ENCODE measurements around the gene GABPB1. TPM values are rescaled to one million over a fixed set of nuclear protein-coding genes. Genes with fewer than 3 reads are reported as not detected.
A peak's percentile ranks its signal among the peaks of the same experiment; 100 is the strongest.

Gene GABPB1
- total and polyA plus RNA-seq, 10 of the 15 experiments (the other 5 are each of a cell fraction or from before 2014, with no cell fraction given): 13.9 to 48.2 (median 39.8) TPM

DNA sequence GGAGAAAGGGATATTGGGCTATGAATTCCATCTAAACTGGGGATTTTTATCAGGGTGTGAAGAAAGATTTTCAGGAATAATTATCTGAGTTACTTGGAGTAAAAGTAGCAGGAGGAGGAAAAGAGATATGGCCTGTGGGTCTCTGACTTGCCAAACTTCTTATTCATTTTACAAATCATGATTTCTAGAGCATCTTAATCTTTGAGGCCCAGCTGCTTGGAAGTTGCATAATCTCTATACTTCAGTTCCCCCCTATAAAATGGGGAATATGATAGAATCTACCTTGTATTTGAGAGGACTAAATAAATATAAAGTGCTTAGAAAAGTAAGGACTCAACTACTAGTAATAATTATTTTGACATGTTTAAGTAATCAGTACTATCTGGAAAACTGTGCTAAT, 11.0 kb upstream of the GABPB1 start:
- in situ Hi-C loops (cut with MboI): no loop called here
- Histone ChIP-seq H3K4me2 (ENCODE audit: control insufficient read depth, insufficient read depth) (no peak overlapping the region), H2AFZ (ENCODE audit: control insufficient read depth, low read depth, low read length) (no peak overlapping the region), H3K9ac (ENCODE audit: control insufficient read depth, insufficient read depth, low read length) (no peak overlapping the region), H4K20me1 (ENCODE audit: control insufficient read depth, insufficient read depth) (no peaks in the 10 kb centered on the region), H3K4me1 (ENCODE audit: control insufficient read depth, insufficient read depth, low read length) (no peaks in the 10 kb centered on the region), H3K27me3 (replicated peaks in 1 of 2; ENCODE audit: control insufficient read depth in 2 of 2, insufficient read depth in 2 of 2, low read length in 1 of 2) (no peaks in the 10 kb centered on the region), H3K9me3 (replicated peaks; ENCODE audit: control insufficient read depth, insufficient read depth, low read length) (no peaks in the 10 kb centered on the region), H3K4me3 (no peak overlapping the region), H3K36me3 (ENCODE audit: control insufficient read depth in 2 of 2, insufficient read depth in 2 of 2, low read length in 1 of 2) (peaks cover 0 to 6% of the 10 kb centered on the region in 2 experiments; a peak in 1 of 4 replicates), H3K27ac (ENCODE audit: control insufficient read depth, insufficient read depth) (no peak overlapping the region), H3K79me2 (ENCODE audit: control insufficient read depth, insufficient read depth, low read length) (no peaks in the 10 kb centered on the region)
- no peak for ATAC-seq
- CTCF ChIA-PET: no interaction called here
- POLR2A ChIA-PET: interaction anchor here (1.0 kb wide), 2 partner anchors 9 to 16 kb away, joined by 3 to 4 read pairs; no protein-coding TSS in a partner anchor
- intact Hi-C loops (cut with micrococcal nuclease; ENCODE audit: unreplicated experiment): no loop called here
- no peak for DNase-seq (ENCODE audit: low read depth, low spot score)
- FAIRE-seq: no peak
- TF ChIP-seq SP1 (IDR thresholded peaks at IDR 0.05; ENCODE audit: low read depth, low read length) (no peak), POLR2AphosphoS5 (IDR thresholded peaks at IDR 0.05; ENCODE audit: low read length) (no peak), RELB (IDR thresholded peaks at IDR 0.05; ENCODE audit: low read depth) (no peak), HDGF (IDR thresholded peaks at IDR 0.05) (no peak), NFYB (IDR thresholded peaks at IDR 0.05; ENCODE audit: insufficient read depth, low read depth, low read length) (no peak), FOXM1 (IDR thresholded peaks at IDR 0.05; ENCODE audit: low read depth, low read length) (no peak), YBX1 (IDR thresholded peaks at IDR 0.05) (no peak)
- no TSS peak for BruUV-seq (replicated peaks)
- RAD21 ChIA-PET (ENCODE audit: unreplicated experiment): no interaction called here
- SMC1A ChIA-PET (ENCODE audit: uncharacterized antibody, unreplicated experiment): interaction anchor here (0.9 to 2.0 kb wide), 5 partner anchors 10 to 105 kb away, joined by 3 to 4 read pairs (median 3); no protein-coding TSS in a partner anchor

DNA sequence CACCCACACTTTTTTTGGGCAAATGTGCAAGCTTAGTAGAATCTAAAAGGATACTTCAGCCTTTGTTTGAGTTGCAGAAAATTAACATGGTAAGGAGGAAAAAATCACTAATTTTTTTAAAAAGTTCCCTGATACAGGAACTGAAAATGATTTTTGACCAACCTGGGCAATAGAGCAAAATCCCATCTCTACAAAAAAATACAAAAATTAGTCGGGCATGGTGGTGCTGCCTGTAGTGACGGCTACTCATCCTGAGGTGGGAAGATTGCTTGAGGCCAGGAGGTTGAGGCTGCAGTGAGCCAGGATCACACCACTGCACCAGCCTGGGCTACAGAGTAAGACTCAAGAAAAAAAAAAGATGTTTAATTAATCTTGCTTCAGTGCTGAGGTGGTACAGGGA, 10.6 kb upstream of the GABPB1 start:
- Histone ChIP-seq H4K20me1 (ENCODE audit: control insufficient read depth, insufficient read depth) (no peaks in the 10 kb centered on the region), H2AFZ (ENCODE audit: control insufficient read depth, low read depth, low read length) (no peak overlapping the region), H3K4me2 (ENCODE audit: control insufficient read depth, insufficient read depth) (no peak overlapping the region), H3K27ac (ENCODE audit: control insufficient read depth, insufficient read depth) (no peak overlapping the region), H3K79me2 (ENCODE audit: control insufficient read depth, insufficient read depth, low read length) (no peaks in the 10 kb centered on the region), H3K36me3 (ENCODE audit: control insufficient read depth in 2 of 2, insufficient read depth in 2 of 2, low read length in 1 of 2) (peaks cover 0 to 6% of the 10 kb centered on the region in 2 experiments; a peak in 1 of 4 replicates), H3K27me3 (replicated peaks in 1 of 2; ENCODE audit: control insufficient read depth in 2 of 2, insufficient read depth in 2 of 2, low read length in 1 of 2) (no peaks in the 10 kb centered on the region), H3K4me1 (ENCODE audit: control insufficient read depth, insufficient read depth, low read length) (no peaks in the 10 kb centered on the region), H3K9me3 (replicated peaks; ENCODE audit: control insufficient read depth, insufficient read depth, low read length) (no peaks in the 10 kb centered on the region), H3K4me3 (no peak overlapping the region), H3K9ac (ENCODE audit: control insufficient read depth, insufficient read depth, low read length) (no peak overlapping the region)
- no TSS peak for BruUV-seq (replicated peaks)
- WGBS (ENCODE audit: insufficient coverage, insufficient replicate concordance, low lambda C conversion rate, missing lambda C conversion rate): 20% methylated on average over 2 of the region's 2 CpGs
- intact Hi-C loops (cut with micrococcal nuclease; ENCODE audit: unreplicated experiment) (no loop called here), in situ Hi-C loops (cut with MboI) (no loop called here)
- peak; percentile 45 for ATAC-seq
- DNase-seq (ENCODE audit: low read depth, low spot score): no peak
- ChIA-PET SMC1A (ENCODE audit: uncharacterized antibody, unreplicated experiment) (interaction anchor here (0.9 to 2.0 kb wide), 6 partner anchors 11 to 105 kb away, joined by 3 to 4 read pairs (median 3); no protein-coding TSS in a partner anchor), CTCF (no interaction called here), RAD21 (ENCODE audit: unreplicated experiment) (no interaction called here), POLR2A (interaction anchor here (1.0 kb wide), 2 partner anchors 9 to 15 kb away, joined by 3 to 4 read pairs; no protein-coding TSS in a partner anchor)
- FAIRE-seq: no peak
- TF ChIP-seq POLR2AphosphoS2 (IDR thresholded peaks at IDR 0.05; ENCODE audit: low read depth, low read length) (no peak), RUNX3 (IDR thresholded peaks at IDR 0.05; ENCODE audit: low read length) (peak; percentile 11; the same call in 1 of the 2 replicates), POLR2AphosphoS5 (IDR thresholded peaks at IDR 0.05; ENCODE audit: low read length) (no peak), CBX3 (IDR thresholded peaks at IDR 0.05; ENCODE audit: borderline replicate concordance, low read depth) (no peak), PAX8 (IDR thresholded peaks at IDR 0.05) (no peak), MLLT1 (IDR thresholded peaks at IDR 0.05) (no peak), CEBPB (IDR thresholded peaks at IDR 0.05; ENCODE audit: borderline replicate concordance in 1 of 2, low read depth in 2 of 2, low read length in 2 of 2) (no peak), ESRRA (IDR thresholded peaks at IDR 0.05; ENCODE audit: low read length) (no peak), PML (IDR thresholded peaks at IDR 0.05; ENCODE audit: low read length) (no peak), IKZF2 (IDR thresholded peaks at IDR 0.05) (peak in 1 of 2 experiments; percentile 31; a peak in 2 of 4 replicates), SMAD5 (IDR thresholded peaks at IDR 0.05; ENCODE audit: low read depth) (no peak)

All from GM12878 (cell line).